GM10248 (cell line): Measurements from ENCODE around the gene PIGA.

Experiments used
- CTCF ChIA-PET: fragments of 300-600 bp; sonication (Branson Sonifier 250); formaldehyde crosslinking; extraction: SDS; loops from one replicate; lab custom pipeline; 2021; ENCODE audit warnings: antibody characterized with exemption; lab: Yijun Ruan, JAX
- POLR2A ChIA-PET: fragments of 350-650 bp; sonication (Branson Sonifier 250); formaldehyde crosslinking; extraction: SDS; loops from one replicate; lab custom pipeline; 2020; ENCODE audit warnings: antibody characterized with exemption; lab: Yijun Ruan, JAX
- DNase-seq: peaks from one replicate; pipeline ENCODE4 v3.0.0; 2012; ENCODE audit errors: extremely low spot score
- TF ChIP-seq, protein P1 (sequence below): IDR thresholded peaks from 2 replicates; pipeline ENCODE4 v1.5.1; 2012; ENCODE audit warnings: mild to moderate bottlenecking, low read depth; ENCODE audit errors: extremely low read depth, missing control alignments, control extremely low read depth

The PIGA gene

GRCh38 chrX:15328131-15328530, 7.2 kb downstream of the PIGA start:
- CTCF ChIA-PET: no interaction called here
- TF ChIP-seq, protein P1, sequence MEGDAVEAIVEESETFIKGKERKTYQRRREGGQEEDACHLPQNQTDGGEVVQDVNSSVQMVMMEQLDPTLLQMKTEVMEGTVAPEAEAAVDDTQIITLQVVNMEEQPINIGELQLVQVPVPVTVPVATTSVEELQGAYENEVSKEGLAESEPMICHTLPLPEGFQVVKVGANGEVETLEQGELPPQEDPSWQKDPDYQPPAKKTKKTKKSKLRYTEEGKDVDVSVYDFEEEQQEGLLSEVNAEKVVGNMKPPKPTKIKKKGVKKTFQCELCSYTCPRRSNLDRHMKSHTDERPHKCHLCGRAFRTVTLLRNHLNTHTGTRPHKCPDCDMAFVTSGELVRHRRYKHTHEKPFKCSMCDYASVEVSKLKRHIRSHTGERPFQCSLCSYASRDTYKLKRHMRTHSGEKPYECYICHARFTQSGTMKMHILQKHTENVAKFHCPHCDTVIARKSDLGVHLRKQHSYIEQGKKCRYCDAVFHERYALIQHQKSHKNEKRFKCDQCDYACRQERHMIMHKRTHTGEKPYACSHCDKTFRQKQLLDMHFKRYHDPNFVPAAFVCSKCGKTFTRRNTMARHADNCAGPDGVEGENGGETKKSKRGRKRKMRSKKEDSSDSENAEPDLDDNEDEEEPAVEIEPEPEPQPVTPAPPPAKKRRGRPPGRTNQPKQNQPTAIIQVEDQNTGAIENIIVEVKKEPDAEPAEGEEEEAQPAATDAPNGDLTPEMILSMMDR: no peak
- no peak for DNase-seq
- POLR2A ChIA-PET: no interaction called here

DNA sequence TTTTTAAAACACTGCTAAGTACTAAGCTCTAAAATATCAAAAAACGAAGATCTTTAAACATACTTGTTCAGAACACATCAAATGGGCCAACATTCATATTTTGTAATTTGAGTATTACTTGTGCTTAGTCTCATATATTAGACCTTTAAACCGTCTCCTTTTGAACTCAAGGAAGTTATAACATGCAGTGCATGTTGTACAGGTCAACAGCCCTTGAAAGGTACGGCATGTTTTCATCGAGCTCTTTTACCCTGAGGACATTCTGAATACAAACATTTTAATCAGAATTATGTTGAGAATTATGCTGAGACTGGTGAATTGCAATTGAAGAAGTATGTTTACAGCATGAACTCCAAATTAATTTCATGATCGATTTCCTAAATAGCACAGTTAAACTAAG, 12.9 kb downstream of the PIGA start:
- ChIA-PET POLR2A (no interaction called here), CTCF (interaction anchor here (0.8 to 1.2 kb wide), 2 partner anchors 11 to 22 kb away, joined by 4 read pairs; no protein-coding TSS in a partner anchor)
- TF ChIP-seq, protein P1: no peak
- DNase-seq: no peak

DNA sequence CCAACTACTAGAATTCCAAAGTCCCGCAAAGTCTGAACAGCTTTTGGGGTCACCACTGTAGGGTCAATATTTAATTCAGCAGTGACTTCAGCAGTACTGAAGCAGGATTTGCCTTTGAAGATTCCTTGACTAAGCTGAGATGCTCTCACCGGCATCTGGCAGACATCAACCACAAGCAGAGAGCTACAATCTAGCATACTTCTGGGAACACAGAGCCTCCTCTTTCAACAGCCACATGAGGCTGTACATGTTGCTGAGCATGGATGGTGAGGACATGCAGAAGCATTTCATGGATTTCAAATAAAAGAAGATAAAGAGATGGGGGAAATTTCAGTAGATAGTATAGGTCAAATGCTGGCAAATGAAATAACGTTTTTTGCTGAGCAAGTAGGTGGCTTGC, 13.3 kb downstream of the PIGA start:
- CTCF ChIA-PET: interaction anchor here (0.8 to 1.2 kb wide), 2 partner anchors 10 to 22 kb away, joined by 4 read pairs; no protein-coding TSS in a partner anchor

GRCh38 chrX:15321447-15321846, 13.9 kb downstream of the PIGA start:
- ChIA-PET POLR2A (no interaction called here), CTCF (no interaction called here)
- TF ChIP-seq, protein P1: no peak
- DNase-seq: no peak

More for the DNA sequence above, 13.3 kb downstream of the PIGA start:
- TF ChIP-seq, protein P1: no peak
- DNase-seq: no peak
- POLR2A ChIA-PET: no interaction called here

DNA sequence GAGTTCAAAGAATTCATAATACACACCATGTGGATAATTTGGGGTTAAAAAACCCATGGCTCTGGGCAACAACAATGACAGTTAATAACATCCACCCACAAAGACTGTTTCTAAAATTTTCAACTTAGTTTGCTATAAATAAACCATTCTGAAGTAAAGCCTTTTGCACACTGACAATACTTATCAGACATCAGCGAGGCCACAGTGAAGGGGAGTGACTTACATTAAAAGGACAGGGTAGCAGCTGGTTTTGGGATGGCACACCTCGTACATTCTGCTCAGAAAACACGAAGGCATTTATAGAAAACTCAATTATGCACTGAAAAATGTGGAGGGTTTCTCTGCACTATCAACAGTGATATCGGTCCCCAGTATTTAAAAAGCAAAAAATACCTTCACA, 15.0 kb downstream of the PIGA start:
- TF ChIP-seq, protein P1: no peak
- ChIA-PET POLR2A (no interaction called here), CTCF (no interaction called here)
- DNase-seq: no peak

DNA sequence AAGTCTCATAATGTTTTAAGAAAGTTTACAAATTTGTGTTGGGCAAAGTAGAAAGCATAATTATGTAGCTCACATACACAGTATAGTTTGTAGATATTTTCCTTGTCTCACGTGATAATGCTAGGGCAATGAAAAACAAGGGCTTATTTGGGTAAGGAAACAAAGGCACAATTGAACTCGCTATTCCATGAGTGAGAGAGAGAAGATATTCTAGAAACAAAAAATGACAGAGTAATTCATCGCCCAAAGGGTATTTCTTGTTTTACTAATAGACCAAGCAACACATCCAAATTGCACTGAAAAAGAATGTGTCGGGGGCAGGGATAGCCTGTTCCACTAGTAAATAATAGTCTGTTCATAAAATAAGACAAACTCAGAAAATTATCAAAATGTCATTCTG, 16.2 kb downstream of the PIGA start:
- POLR2A ChIA-PET: no interaction called here

GRCh38 chrX:15315509-15315908, 19.8 kb downstream of the PIGA start, which contains the start of gene ASB11:
ASB11 (minus strand) TSS chrX:15315640; CDS start chrX:15315605, 35 bp downstream.
- CTCF ChIA-PET: no interaction called here
- TF ChIP-seq, protein P1: no peak
- POLR2A ChIA-PET: no interaction called here
- DNase-seq: no peak

More for the DNA sequence above, 16.2 kb downstream of the PIGA start:
- TF ChIP-seq, protein P1: no peak
- DNase-seq: no peak
- CTCF ChIA-PET: no interaction called here
